HCT116 (cell line): Measurements from ENCODE around the gene STK16. TPM values are rescaled to one million over a fixed set of nuclear protein-coding genes. Genes with fewer than 3 reads are reported as not detected.

Experiments used
- ATAC-seq: fragments of 200-7000 bp; cut with Tn5 transposase; 2 replicates; pipeline ENCODE4 v1.9.1; 2020; ENCODE audit warnings: mild to moderate bottlenecking, moderate library complexity
- BruUV-seq: library from RNA; stranded (reverse); fragments of 400-500 nt; replicated peaks from 2 replicates; lab custom pipeline; 2021; lab: Mats Ljungman, UMichigan
- CTCF ChIA-PET: fragments of 300-600 bp; sonication (Branson Sonifier 250); formaldehyde crosslinking; loops from one replicate; lab custom pipeline; 2021; ENCODE audit warnings: antibody characterized with exemption; lab: Charles Lee
- POLR2A ChIA-PET: fragments of 300-600, 350-600 bp; sonication (Branson Sonifier 250); formaldehyde crosslinking; loops from one replicate; lab custom pipeline; 2021; ENCODE audit warnings: antibody characterized with exemption; lab: Charles Lee
- RAD21 ChIA-PET, 2 experiments: fragments of 300-600 bp; sonication (Branson Sonifier 250); formaldehyde crosslinking; loops; one replicate each; lab custom pipeline; 2023; ENCODE audit warnings: low total read pairs in 2 of 2; ENCODE audit not compliant: uncharacterized antibody in 2 of 2, unreplicated experiment in 2 of 2, low non-redundant PET in 1 of 2; lab: Charles Lee
- DNase-seq: peaks from one replicate; pipeline ENCODE4 v3.0.0-alpha.2; 2010; ENCODE audit warnings: low read depth, low spot score
- H2AFZ ChIP-seq: fragments of 200-600 bp; shearing (Covaris generic), sonication (generic); 2 replicates; pipeline ENCODE4 v1.6.1; 2017; ENCODE audit warnings: low read depth, mixed run types, mixed read lengths, antibody characterized with exemption, low read length; ENCODE audit not compliant: poor library complexity, severe bottlenecking
- H3K27ac ChIP-seq: 2 replicates; pipeline ENCODE4 v1.5.1; 2012; ENCODE audit warnings: low read depth, low read length
- H3K27me3 ChIP-seq: fragments of 200-600 bp; sonication (generic); 2 replicates; pipeline ENCODE4 v1.6.1; 2016; ENCODE audit warnings: mixed run types, low read length, mixed read lengths; ENCODE audit not compliant: insufficient read depth
- H3K36me3 ChIP-seq, 2 experiments: fragments of 200-500 bp in 1 of 2; fragments of 200-600 bp in 1 of 2; sonication (Bioruptor generic) in 1 of 2; sonication (generic) in 1 of 2; 2 replicates each; pipeline versions ENCODE4 v1.5.1 to v1.6.1; 2014 to 2016; ENCODE audit warnings: low read length in 2 of 2, inconsistent platforms in 1 of 2, mixed read lengths in 1 of 2, mixed run types in 1 of 2; ENCODE audit not compliant: insufficient read depth in 2 of 2, control insufficient read depth in 1 of 2
- H3K4me1 ChIP-seq, 2 experiments: fragments of 200-600 bp in 1 of 2; sonication (generic) in 1 of 2; 2 replicates each; pipeline versions ENCODE4 v1.5.1 to v1.6.1; 2012 to 2017; ENCODE audit warnings: low read length in 2 of 2, inconsistent platforms in 1 of 2, mild to moderate bottlenecking in 1 of 2, mixed read lengths in 1 of 2, mixed run types in 1 of 2, moderate library complexity in 1 of 2; ENCODE audit not compliant: insufficient read depth in 2 of 2, control insufficient read depth in 1 of 2
- H3K4me2 ChIP-seq: fragments of 200-600 bp; sonication (generic); 2 replicates; pipeline ENCODE4 v1.6.1; 2017; ENCODE audit warnings: mixed run types, low read length, mixed read lengths
- H3K4me3 ChIP-seq, 2 experiments: fragments of 200-600 bp in 1 of 2; sonication (generic) in 1 of 2; replicated peaks in 1 of 2; 2 replicates each; pipeline ENCODE4 v1.5.1; 2011 to 2016; ENCODE audit warnings: low read length in 2 of 2, control low read depth in 1 of 2, low read depth in 1 of 2, mild to moderate bottlenecking in 1 of 2, mixed read lengths in 1 of 2, mixed run types in 1 of 2
- H3K79me2 ChIP-seq: fragments of 200-600 bp; sonication (generic); 2 replicates; pipeline ENCODE4 v1.6.1; 2017; ENCODE audit warnings: mild to moderate bottlenecking, mixed run types, low read length, moderate library complexity, mixed read lengths; ENCODE audit not compliant: insufficient read depth
- H3K9ac ChIP-seq: fragments of 200-600 bp; sonication (generic); 2 replicates; pipeline ENCODE4 v1.6.1; 2016; ENCODE audit warnings: low read length, mixed read lengths
- H3K9me2 ChIP-seq: fragments of 200-600 bp; sonication (generic), shearing (Covaris generic); 2 replicates; pipeline ENCODE4 v1.6.1; 2017; ENCODE audit warnings: mixed run types, mild to moderate bottlenecking, moderate library complexity; ENCODE audit not compliant: insufficient read depth
- H3K9me3 ChIP-seq, 2 experiments: fragments of 200-500 bp in 1 of 2; fragments of 200-600 bp in 1 of 2; sonication (Bioruptor generic) in 1 of 2; sonication (generic) in 1 of 2; 2 replicates each; pipeline ENCODE4 v1.6.1; 2014 to 2017; ENCODE audit warnings: low read length in 2 of 2, mixed read lengths in 2 of 2, inconsistent platforms in 1 of 2, low read depth in 1 of 2, mild to moderate bottlenecking in 1 of 2, mixed run types in 1 of 2, moderate library complexity in 1 of 2; ENCODE audit not compliant: control insufficient read depth in 1 of 2, insufficient read depth in 1 of 2
- H4K20me1 ChIP-seq: fragments of 200-600 bp; sonication (generic), shearing (Covaris generic); 2 replicates; pipeline ENCODE4 v1.6.1; 2017; ENCODE audit warnings: mixed run types, mild to moderate bottlenecking, moderate library complexity; ENCODE audit not compliant: insufficient read depth
- CBX3 ChIP-seq: IDR thresholded peaks from 2 replicates; pipeline ENCODE4 v1.6.1; 2012; ENCODE audit warnings: low read depth
- CEBPB ChIP-seq: IDR thresholded peaks from 2 replicates; pipeline ENCODE4 v1.6.1; 2012; ENCODE audit warnings: low read depth
- EGR1 ChIP-seq: IDR thresholded peaks from 2 replicates; pipeline ENCODE4 v1.6.1; 2012; ENCODE audit warnings: low read depth
- ELF1 ChIP-seq: IDR thresholded peaks from 2 replicates; pipeline ENCODE4 v1.6.1; 2012; ENCODE audit warnings: low read depth, borderline replicate concordance
- EZH2 ChIP-seq: fragments of 200-600 bp; sonication (generic); IDR thresholded peaks from 2 replicates; pipeline ENCODE4 v1.6.1; 2017; ENCODE audit warnings: antibody characterized with exemption, mixed run types
- FOSL1 ChIP-seq: IDR thresholded peaks from 2 replicates; pipeline ENCODE4 v1.6.1; 2012; ENCODE audit warnings: low read depth
- POLR2AphosphoS5 ChIP-seq: IDR thresholded peaks from 2 replicates; pipeline ENCODE4 v1.6.1; 2011; ENCODE audit warnings: mild to moderate bottlenecking, low read depth, low read length, moderate library complexity
- SIN3A ChIP-seq: IDR thresholded peaks from 2 replicates; pipeline ENCODE4 v1.6.1; 2012; ENCODE audit warnings: low read depth
- SP1 ChIP-seq: IDR thresholded peaks from 2 replicates; pipeline ENCODE4 v1.6.1; 2012; ENCODE audit warnings: low read depth
- SRF ChIP-seq: IDR thresholded peaks from 2 replicates; pipeline ENCODE4 v1.6.1; 2012; ENCODE audit warnings: low read depth
- ZFX ChIP-seq: fragments of 450-650 bp; IDR thresholded peaks from 2 replicates; pipeline ENCODE4 v1.6.1; 2017
- ZNF274 ChIP-seq: fragments of 200-500 bp; sonication (Bioruptor generic); IDR thresholded peaks from 2 replicates; pipeline ENCODE4 v1.6.1; 2014; ENCODE audit warnings: mild to moderate bottlenecking, low read depth, low read length, inconsistent platforms
- intact Hi-C: fragments of 100-400 bp; cut with micrococcal nuclease; formaldehyde crosslinking; loops from 2 replicates; pipeline ENCODE4 v1.10.0; 2022
- total RNA-seq: library from RNA; stranded (reverse); gene quantifications from one replicate; pipeline ENCODE4 v1.2.1, GENCODE V29; 2021; ENCODE audit not compliant: unreplicated experiment
- TF ChIP-seq, protein P1 (sequence below): IDR thresholded peaks from 2 replicates; pipeline ENCODE4 v1.6.1; 2011; ENCODE audit warnings: mild to moderate bottlenecking, low read length, moderate library complexity; ENCODE audit not compliant: insufficient replicate concordance; ENCODE audit errors: extremely low read depth
- TF ChIP-seq, protein P2 (sequence below): IDR thresholded peaks from 2 replicates; pipeline ENCODE4 v1.6.1; 2012
- TF ChIP-seq, protein P3 (sequence below): IDR thresholded peaks from 2 replicates; pipeline ENCODE4 v1.6.1; 2012; ENCODE audit warnings: low read depth
- TF ChIP-seq, protein P4 (sequence below): IDR thresholded peaks from 2 replicates; pipeline ENCODE4 v1.6.1; 2012
- TF ChIP-seq, protein P5 (sequence below), 3 experiments: fragments of 200-600 bp in 1 of 3; sonication (generic) in 1 of 3; IDR thresholded peaks in 2 of 3; conservative IDR thresholded peaks in 1 of 3; 2 replicates each; pipeline ENCODE4 v1.5.1; 2012 to 2017; ENCODE audit warnings: low read depth in 2 of 3, low read length in 2 of 3, antibody characterized with exemption in 1 of 3, borderline replicate concordance in 1 of 3, control low read depth in 1 of 3, mild to moderate bottlenecking in 1 of 3, mixed read lengths in 1 of 3, mixed run types in 1 of 3, moderate library complexity in 1 of 3; ENCODE audit not compliant: insufficient read depth in 1 of 3

Gene STK16
- total RNA-seq, 1 experiment from 2014 or later, result 31.4 TPM

DNA sequence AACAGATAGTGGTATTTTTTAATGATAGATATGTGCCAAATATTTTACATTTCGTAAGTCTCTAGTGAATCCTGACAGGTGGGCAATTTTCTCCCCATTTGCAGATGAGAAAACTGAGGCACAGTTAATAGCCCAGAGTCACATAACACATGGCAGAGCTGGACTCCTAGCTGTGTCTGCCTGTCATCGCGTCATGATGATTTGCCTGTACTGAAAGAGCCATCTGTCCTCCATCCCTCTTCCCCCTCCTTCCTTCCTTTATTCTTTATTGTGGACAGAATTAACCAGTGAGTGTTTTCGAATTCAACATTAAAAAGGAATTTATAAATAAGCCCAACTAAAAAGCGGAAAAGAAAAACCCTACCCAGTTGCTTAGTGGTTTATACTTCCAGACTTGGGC lies 37.1 kb downstream of the STK16 start:
- Histone ChIP-seq H3K9ac (no peak overlapping the region), H3K9me3 (no peaks in the 10 kb centered on the region), H3K4me3 (no peak overlapping the region), H3K27ac (no peak overlapping the region), H4K20me1 (no peaks in the 10 kb centered on the region), H3K27me3 (no peaks in the 10 kb centered on the region), H2AFZ (no peak overlapping the region), H3K79me2 (no peaks in the 10 kb centered on the region), H3K36me3 (no peaks in the 10 kb centered on the region), H3K9me2 (no peaks in the 10 kb centered on the region), H3K4me1 (peaks cover 27 to 40% of the 10 kb centered on the region in 2 experiments), H3K4me2 (no peak overlapping the region)
- DNase-seq, result no peak
- intact Hi-C loops, result no loop called here
- TF ChIP-seq, protein P1, sequence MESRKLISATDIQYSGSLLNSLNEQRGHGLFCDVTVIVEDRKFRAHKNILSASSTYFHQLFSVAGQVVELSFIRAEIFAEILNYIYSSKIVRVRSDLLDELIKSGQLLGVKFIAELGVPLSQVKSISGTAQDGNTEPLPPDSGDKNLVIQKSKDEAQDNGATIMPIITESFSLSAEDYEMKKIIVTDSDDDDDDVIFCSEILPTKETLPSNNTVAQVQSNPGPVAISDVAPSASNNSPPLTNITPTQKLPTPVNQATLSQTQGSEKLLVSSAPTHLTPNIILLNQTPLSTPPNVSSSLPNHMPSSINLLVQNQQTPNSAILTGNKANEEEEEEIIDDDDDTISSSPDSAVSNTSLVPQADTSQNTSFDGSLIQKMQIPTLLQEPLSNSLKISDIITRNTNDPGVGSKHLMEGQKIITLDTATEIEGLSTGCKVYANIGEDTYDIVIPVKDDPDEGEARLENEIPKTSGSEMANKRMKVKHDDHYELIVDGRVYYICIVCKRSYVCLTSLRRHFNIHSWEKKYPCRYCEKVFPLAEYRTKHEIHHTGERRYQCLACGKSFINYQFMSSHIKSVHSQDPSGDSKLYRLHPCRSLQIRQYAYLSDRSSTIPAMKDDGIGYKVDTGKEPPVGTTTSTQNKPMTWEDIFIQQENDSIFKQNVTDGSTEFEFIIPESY, result no peak
- no peak for TF ChIP-seq EZH2
- no peak for TF ChIP-seq SP1
- no peak for TF ChIP-seq POLR2AphosphoS5
- no peak for TF ChIP-seq ZNF274
- TF ChIP-seq SRF, result no peak
- no peak for TF ChIP-seq CEBPB
- no peak for TF ChIP-seq SIN3A
- TF ChIP-seq ZFX, result no peak
- TF ChIP-seq, protein P2, sequence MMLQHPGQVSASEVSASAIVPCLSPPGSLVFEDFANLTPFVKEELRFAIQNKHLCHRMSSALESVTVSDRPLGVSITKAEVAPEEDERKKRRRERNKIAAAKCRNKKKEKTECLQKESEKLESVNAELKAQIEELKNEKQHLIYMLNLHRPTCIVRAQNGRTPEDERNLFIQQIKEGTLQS, result no peak
- TF ChIP-seq CBX3, result no peak
- TF ChIP-seq FOSL1, result no peak
- TF ChIP-seq, protein P3, sequence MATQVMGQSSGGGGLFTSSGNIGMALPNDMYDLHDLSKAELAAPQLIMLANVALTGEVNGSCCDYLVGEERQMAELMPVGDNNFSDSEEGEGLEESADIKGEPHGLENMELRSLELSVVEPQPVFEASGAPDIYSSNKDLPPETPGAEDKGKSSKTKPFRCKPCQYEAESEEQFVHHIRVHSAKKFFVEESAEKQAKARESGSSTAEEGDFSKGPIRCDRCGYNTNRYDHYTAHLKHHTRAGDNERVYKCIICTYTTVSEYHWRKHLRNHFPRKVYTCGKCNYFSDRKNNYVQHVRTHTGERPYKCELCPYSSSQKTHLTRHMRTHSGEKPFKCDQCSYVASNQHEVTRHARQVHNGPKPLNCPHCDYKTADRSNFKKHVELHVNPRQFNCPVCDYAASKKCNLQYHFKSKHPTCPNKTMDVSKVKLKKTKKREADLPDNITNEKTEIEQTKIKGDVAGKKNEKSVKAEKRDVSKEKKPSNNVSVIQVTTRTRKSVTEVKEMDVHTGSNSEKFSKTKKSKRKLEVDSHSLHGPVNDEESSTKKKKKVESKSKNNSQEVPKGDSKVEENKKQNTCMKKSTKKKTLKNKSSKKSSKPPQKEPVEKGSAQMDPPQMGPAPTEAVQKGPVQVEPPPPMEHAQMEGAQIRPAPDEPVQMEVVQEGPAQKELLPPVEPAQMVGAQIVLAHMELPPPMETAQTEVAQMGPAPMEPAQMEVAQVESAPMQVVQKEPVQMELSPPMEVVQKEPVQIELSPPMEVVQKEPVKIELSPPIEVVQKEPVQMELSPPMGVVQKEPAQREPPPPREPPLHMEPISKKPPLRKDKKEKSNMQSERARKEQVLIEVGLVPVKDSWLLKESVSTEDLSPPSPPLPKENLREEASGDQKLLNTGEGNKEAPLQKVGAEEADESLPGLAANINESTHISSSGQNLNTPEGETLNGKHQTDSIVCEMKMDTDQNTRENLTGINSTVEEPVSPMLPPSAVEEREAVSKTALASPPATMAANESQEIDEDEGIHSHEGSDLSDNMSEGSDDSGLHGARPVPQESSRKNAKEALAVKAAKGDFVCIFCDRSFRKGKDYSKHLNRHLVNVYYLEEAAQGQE, result no peak
- TF ChIP-seq, protein P4, sequence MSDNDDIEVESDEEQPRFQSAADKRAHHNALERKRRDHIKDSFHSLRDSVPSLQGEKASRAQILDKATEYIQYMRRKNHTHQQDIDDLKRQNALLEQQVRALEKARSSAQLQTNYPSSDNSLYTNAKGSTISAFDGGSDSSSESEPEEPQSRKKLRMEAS, result no peak
- TF ChIP-seq, protein P5, sequence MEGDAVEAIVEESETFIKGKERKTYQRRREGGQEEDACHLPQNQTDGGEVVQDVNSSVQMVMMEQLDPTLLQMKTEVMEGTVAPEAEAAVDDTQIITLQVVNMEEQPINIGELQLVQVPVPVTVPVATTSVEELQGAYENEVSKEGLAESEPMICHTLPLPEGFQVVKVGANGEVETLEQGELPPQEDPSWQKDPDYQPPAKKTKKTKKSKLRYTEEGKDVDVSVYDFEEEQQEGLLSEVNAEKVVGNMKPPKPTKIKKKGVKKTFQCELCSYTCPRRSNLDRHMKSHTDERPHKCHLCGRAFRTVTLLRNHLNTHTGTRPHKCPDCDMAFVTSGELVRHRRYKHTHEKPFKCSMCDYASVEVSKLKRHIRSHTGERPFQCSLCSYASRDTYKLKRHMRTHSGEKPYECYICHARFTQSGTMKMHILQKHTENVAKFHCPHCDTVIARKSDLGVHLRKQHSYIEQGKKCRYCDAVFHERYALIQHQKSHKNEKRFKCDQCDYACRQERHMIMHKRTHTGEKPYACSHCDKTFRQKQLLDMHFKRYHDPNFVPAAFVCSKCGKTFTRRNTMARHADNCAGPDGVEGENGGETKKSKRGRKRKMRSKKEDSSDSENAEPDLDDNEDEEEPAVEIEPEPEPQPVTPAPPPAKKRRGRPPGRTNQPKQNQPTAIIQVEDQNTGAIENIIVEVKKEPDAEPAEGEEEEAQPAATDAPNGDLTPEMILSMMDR (IDR thresholded peaks at IDR 0.05 in 2 of 3, conservative IDR thresholded peaks at IDR 0.05 in 1 of 3; ENCODE audit: borderline replicate concordance in 1 of 3, insufficient read depth in 1 of 3, low read depth in 2 of 3, low read length in 2 of 3), result no peak
- TF ChIP-seq ELF1, result no peak
- TF ChIP-seq EGR1, result no peak
- no TSS peak for BruUV-seq
- no peak for ATAC-seq
- ChIA-PET POLR2A (interaction anchor here (1.4 kb wide), 1 partner anchor 8 kb away, joined by 3 read pairs; no protein-coding TSS in a partner anchor), RAD21 (no interaction called here), CTCF (interaction anchor here (2.2 kb wide), 1 partner anchor 13 kb away, joined by 8 read pairs; no protein-coding TSS in a partner anchor)
